ENCODE measurements around the gene PPIL4.

The PPIL4 gene

DNA sequence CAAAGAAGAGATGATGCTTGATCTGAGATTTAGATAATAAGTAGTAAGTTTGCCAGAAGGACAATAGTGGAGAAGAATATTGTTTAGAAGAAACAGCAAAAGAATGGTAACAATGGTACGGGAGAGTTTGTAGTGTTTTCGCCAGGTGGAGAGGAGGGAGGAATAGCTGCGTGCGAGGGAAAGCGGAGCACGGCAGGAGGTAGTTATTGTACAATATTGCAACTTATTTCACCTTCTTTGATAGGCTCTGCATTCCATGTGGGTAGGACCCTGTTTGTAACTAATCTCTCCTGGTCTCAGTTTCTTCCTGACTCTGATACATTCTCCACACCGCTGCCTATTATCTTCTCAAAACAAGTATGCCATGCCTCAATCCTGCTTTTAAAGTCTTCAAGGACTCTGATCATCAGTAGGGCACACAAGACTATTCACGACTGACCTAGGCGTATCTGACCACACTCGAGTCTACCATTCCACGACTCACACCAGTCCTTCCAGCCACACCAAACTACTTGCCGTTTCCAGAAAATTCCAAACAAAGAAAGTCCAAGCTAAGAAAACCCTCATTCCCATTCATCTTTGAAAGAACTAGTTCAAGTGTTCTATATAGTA is 1.1 kb downstream of the PPIL4 start:
- in situ Hi-C loops (cut with MboI; ENCODE audit: low sequenced_read_pairs, unreplicated experiment) = no loop called here
- TF ChIP-seq CTCF (IDR thresholded peaks at IDR 0.05; ENCODE audit: borderline replicate concordance, control extremely low read depth, extremely low read depth, insufficient read depth, missing control alignments) = no peak
- no peak for DNase-seq (ENCODE audit: low spot score)

DNA sequence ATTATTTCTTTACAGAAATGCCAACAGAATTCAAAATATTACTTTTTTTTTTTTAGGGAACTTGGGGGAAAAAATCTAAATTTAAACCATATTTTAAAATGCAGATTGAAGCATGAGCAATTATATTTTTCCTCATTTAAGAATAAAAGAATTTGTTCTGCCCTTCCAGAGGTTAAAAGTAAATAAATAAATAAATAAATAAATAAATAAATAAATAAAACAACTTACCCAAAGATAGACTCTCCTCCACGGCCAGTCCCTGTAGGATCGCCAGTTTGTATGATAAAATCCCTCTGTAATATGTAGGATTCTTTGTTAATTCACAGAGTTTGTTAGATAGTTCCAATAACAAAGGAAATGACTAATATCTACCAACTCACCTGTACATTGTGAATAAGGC is 4.7 kb downstream of the PPIL4 start:
- in situ Hi-C loops (cut with MboI; ENCODE audit: low sequenced_read_pairs, unreplicated experiment) = no loop called here
- DNase-seq (ENCODE audit: low spot score) = no peak
- TF ChIP-seq CTCF (IDR thresholded peaks at IDR 0.05; ENCODE audit: borderline replicate concordance, control extremely low read depth, extremely low read depth, insufficient read depth, missing control alignments) = no peak

GRCh38 chr6:149534742-149535141 is 11.1 kb downstream of the PPIL4 start:
- in situ Hi-C loops (cut with MboI; ENCODE audit: low sequenced_read_pairs, unreplicated experiment) = no loop called here
- DNase-seq (ENCODE audit: low spot score) = no peak
- TF ChIP-seq CTCF (IDR thresholded peaks at IDR 0.05; ENCODE audit: borderline replicate concordance, control extremely low read depth, extremely low read depth, insufficient read depth, missing control alignments) = no peak

- DNase-seq (ENCODE audit: low spot score) = no peak
- in situ Hi-C loops (cut with MboI; ENCODE audit: low sequenced_read_pairs, unreplicated experiment) = no loop called here
- TF ChIP-seq CTCF (IDR thresholded peaks at IDR 0.05; ENCODE audit: borderline replicate concordance, control extremely low read depth, extremely low read depth, insufficient read depth, missing control alignments) = no peak
These were observed 16.2 kb downstream of the PPIL4 start for GRCh38 chr6:149529650-149530049.

GRCh38 chr6:149515494-149515893 is 30.3 kb downstream of the PPIL4 start:
- in situ Hi-C loops (cut with MboI; ENCODE audit: low sequenced_read_pairs, unreplicated experiment) = no loop called here
- DNase-seq (ENCODE audit: low spot score) = no peak
- TF ChIP-seq CTCF (IDR thresholded peaks at IDR 0.05; ENCODE audit: borderline replicate concordance, control extremely low read depth, extremely low read depth, insufficient read depth, missing control alignments) = no peak

DNA sequence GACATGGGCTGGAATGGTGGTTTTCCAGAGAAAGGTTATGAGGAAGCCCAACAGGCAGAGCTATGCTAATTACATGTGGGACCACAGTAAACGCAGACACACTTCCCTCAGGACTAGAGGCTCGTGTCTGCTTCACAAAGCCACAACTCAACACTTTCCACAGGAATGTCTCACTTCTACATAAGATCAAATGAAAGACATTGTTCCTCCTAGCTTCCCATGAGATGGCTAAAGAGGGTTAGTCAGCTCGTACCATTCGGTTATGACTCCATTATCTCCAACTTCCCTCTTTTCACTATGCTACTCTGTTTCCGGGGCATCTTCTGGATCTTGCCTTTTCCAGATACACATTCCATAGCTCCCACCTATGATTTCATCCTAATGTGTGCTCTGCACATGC is 31.9 kb downstream of the PPIL4 start:
- no peak for TF ChIP-seq CTCF (IDR thresholded peaks at IDR 0.05; ENCODE audit: borderline replicate concordance, control extremely low read depth, extremely low read depth, insufficient read depth, missing control alignments)
- in situ Hi-C loops (cut with MboI; ENCODE audit: low sequenced_read_pairs, unreplicated experiment) = no loop called here
- no peak for DNase-seq (ENCODE audit: low spot score)

Measured in GM13976 (cell line).